EH (cell line): ENCODE results near the gene PRR5L.

Experiments
- DNase-seq: peaks from one replicate; pipeline ENCODE4 v3.0.0-alpha.2; 2015; ENCODE audit warnings: low read depth

Gene PRR5L

DNA sequence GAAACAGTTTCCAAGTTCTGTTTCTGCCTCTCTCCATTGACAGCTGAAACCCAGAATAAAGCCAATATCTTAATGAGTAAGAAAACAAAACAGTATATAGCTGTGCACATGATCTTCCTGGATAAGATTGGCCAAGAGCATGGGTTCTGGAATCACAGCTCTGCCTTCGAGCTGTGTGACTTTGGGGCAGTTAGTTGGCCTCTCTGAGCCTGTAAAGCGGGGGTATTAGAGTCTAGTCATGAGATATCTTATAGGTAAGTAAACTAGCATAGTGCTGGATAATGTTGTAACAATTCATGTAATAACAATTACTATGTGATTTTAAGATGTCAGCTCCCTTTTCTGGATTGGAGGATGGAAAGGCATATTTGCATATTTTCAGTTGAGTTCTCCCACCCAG, 140.5 kb downstream of the PRR5L start:
- DNase-seq = no peak

DNA sequence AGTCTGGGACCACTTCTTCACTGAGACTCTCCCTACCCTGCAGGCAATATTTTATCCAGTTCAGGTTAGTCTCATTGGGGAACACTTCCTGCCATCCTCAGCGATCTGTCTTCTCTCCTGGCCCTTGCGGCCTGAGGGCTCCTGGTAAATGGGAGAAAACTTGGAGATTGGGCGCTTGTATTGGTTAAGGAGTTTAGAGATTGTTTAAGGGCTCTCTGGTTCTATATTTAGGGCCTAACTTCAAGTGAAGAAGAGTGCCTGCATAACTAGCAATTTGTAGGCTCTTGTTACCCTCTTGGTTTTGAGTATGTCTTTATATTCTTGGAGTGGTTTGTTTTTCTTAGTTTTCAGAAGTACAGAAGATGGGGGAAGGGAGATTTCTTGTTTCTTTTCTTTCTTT, 141.3 kb downstream of the PRR5L start:
- no peak for DNase-seq

- DNase-seq = no peak
Measured at GRCh38 chr11:36438126-36438525, 142.0 kb downstream of the PRR5L start.

DNA sequence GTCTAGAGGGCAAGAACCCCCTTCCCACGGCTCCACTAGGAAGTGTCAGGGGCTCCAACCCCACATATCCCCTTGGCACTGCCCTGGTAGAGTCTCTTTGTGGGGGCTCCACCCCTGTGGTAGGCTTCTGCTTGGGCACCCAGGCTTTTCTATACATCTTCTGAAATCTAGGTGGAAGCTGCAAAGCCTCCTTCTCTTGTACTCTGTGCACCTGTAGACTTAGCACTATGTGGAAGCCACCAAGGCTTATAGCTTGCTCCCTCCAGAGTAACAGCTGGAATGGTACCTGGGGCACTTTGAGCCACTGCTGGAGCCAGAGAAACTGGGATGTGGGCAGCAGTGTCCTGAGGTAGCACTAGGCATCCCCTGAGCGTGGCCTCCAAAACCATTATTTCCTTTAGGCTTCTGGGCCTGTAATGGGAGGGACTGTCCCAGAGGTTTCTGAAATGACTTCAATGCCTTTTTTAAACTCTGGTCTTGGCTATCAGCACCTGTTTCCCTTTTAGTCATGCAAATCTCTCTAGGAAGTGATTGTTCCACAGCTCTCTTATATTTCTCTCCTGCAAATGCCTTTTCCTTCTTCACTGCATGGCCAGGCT, 145.6 kb downstream of the PRR5L start:
- no peak for DNase-seq

DNA sequence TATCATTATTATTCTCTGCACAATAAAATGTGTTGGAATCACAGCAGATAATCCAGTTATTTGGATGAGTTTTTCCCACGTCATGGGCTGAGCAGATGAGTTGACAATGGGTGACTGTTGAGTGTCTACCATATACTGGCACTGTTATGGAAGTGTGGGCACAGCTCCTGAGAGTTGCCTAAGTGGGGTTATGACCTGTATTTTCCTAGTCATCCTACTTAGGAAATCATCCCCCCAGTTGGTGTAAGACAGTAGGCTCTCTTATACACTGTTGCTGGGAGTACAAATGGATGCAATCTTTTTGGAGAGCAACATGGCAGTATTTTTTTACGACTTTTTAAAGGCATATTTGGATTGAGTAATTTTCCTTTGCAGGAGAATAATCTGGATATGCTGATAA, 147.6 kb downstream of the PRR5L start:
- no peak for DNase-seq

DNA sequence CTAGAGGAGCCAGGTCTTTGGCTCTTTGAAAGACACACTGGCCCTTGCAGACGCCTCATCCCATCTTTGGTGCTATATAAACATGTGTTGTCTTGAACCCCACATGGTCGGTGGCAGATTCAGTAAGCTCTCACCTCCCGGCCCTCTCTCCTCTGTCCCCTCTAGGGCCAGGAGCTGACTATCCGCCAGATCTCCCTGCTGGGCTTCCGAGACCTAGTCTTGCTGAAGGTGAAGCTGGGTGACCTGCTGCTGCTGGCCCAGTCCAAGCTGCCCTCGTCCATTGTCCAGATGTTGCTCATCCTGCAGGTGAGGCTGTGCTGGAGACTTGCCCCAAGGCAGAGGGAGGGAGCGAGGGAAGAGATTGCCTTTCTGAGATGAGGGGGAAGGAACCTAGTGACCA, 150.0 kb downstream of the PRR5L start:
- no peak for DNase-seq

- DNase-seq = peak; percentile 80
Measured at GRCh38 chr11:36447514-36447913, 151.4 kb downstream of the PRR5L start.

DNA sequence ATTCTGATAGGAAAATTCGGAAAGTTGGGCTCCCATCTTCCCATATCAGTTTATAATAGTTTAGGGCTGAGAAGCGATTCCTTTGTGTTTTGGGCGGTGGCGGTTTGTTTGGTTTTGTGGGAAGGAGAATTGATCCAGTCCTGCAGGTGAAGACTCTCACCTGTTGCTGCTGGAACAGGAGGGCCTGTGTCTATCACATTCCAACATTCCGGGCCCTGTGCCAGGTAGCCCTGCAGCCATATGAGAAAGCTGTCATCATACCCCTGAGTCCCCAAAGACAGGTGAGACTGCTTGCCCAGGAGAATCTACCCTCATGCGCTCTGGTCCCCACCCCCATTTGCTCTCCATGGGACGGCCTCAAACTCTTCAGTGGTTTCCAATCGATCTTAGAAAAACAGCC, 151.9 kb downstream of the PRR5L start:
- no peak for DNase-seq

- no peak for DNase-seq
Measured at GRCh38 chr11:36449561-36450096, 153.5 kb downstream of the PRR5L start.

DNA sequence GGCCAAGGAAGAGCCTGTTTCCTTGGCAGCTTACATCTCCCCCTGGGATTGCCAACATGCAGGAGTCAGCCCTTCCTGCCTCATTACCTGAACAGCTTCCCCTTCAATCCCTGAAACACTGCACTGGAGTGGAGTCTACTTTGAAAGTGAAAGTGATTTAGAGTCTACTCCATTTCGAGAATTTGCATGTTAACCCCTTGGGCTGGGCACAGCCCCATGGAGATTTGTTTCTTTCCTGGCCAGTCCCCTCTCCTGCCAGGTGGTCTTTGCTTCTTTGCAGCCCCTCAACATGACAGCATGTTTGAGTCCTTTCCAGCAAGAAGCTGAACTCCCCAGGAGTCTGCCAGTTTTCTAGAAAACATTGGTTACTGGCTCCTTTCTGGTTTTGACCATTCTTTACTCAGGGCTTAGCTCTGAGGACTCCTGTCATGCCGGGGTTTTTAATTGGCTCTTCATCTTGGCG, 154.1 kb downstream of the PRR5L start:
- DNase-seq = no peak

DNA sequence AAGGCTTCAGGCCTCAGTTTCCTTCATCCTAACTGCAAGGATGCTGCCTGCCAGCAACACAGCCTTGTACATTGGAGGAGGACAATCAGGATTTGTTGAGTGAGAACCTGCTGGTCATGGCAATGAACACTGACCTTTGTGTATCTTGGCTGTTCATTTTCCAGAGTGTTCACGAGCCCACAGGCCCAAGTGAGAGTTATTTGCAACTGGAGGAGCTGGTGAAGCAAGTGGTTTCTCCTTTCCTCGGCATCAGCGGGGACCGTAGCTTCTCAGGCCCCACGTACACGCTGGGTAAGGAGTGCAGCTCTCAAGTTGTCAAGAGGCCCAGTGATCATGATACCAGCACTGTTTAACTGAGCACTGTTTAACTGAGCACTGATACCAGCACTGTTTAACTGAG, 155.0 kb downstream of the PRR5L start:
- no peak for DNase-seq

GRCh38 chr11:36451681-36452080, 155.6 kb downstream of the PRR5L start:
- DNase-seq = no peak

GRCh38 chr11:36452236-36452940, 156.3 kb downstream of the PRR5L start:
- DNase-seq = peak; percentile 65

DNA sequence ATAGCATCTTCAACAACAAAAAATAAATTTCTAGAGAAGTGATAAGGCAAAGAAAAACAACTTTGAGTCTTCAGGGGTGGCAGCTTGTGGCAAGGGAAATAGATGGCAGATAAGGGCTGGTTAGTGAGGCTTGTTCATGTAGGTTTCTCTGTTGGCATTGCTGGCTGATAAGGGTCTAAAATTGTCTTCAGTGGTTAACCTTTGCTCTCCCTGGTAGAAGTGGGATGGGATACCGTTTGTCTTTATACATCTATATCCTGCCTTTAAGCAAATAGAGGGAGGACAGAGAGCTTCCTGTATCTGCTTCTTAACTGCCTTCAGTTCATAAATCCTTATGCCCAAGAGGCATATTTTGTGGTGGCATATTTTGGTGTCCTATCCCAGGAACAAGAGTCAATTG, 156.9 kb downstream of the PRR5L start:
- DNase-seq = peak; percentile 39

DNA sequence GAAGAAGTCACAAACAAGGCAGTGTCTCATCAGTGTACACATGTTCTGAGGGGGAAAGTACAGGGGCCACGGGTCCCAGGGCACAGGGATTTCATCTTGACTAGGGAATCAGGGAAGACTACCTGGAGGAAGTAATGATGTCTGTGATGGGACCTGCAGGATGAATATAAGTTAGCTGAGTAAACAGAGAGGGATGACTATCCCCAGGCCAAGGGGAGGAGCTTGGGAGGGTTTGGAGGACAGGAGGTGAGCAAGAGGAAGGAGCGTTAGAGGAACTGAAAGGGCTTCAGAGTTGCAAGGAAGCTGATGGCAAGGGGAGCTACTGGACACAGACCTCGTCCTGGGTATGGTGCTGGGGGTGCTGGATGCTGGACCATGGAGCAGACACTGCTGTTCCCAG, 157.6 kb downstream of the PRR5L start:
- peak; percentile 53 for DNase-seq

GRCh38 chr11:36454551-36454940, 158.5 kb downstream of the PRR5L start:
- no peak for DNase-seq

DNA sequence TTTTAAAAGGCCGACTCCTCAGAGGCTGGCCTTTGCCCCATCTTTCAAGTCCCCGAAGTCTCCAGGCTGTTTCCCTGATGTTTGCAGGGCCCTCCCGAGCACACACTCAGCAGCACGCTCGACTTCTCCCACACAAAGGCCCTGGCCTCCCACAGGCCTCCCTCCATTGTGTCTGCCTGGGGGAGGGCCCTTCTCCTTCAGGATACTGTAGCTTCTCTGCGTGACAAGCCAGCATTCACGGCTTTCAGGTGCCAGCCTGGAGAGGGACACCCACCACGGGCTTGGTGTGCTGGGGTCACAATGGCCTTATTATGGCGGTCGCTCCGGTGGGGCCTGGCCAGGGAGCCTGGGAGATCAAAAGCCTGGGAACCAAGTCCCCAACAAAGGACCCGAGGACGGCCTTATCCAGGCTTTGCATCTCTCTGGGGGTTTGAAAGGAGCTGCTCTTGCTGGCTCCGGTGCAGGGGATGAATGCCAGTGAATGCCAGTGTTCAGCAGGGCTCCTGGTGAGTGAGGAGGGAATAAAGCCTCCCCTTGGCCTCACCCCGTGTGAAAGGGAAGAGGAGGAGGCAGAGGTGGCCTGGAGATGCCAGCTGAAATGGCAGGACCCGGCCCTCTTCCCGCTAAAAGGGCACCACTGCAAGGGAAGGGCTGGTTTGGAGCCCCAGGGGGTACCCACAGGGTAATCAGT, 159.0 kb downstream of the PRR5L start:
- no peak for DNase-seq

- DNase-seq = peak; percentile 100
Measured at GRCh38 chr11:36455658-36456111, 159.6 kb downstream of the PRR5L start.

GRCh38 chr11:36456156-36456555, 160.1 kb downstream of the PRR5L start:
- DNase-seq = no peak

DNA sequence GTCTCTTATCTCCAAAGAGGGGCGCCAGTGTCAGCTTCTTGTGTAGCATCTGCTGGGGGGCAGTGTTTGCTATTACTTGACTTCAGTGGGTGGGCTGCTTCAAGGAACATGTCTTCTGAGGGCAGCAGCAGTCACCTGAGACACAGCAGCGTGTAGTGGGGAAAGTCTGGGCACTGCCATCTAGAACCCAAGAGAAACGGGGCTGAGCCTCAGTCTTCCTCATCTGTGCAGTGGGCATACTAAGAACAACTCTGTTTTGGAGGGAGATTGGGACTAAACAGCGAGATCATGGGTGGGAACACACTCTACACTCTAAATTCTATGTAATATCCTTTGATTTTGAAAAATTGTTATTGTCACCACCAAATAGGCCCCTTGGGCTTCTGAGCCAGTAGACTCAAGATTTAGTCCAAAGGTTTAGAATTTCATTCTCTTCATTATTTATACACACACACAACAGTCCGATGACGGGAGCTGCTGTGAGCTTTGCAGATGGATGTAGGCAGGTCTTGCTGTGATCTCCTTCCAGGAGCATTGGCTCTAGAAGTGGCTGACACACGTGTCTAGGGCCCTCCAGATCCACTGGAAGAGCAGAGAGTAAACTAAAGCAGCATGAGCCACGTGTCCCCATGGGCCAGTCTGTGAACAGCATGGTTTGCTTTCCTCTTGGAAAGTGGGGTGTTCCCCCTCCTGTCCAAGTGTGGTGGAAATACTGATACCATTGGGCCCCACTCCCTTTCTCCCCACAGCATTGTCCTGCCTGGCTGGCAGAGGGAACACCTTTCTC, 162.2 kb downstream of the PRR5L start:
- no peak for DNase-seq

- DNase-seq = no peak
Measured at GRCh38 chr11:36459046-36459445, 163.0 kb downstream of the PRR5L start.

GRCh38 chr11:36460220-36460619, 164.1 kb downstream of the PRR5L start:
- DNase-seq = no peak
